Inflammatory macrophage (primary cell): Measurements from ENCODE around the gene PLEKHJ1.
A peak's percentile ranks its signal among the peaks of the same experiment; 100 is the strongest.

Experiments
- DNase-seq, 2 donors: peaks; one replicate each; pipeline ENCODE4 v3.0.0-alpha.2; 2020 to 2022

Gene PLEKHJ1

GRCh38 chr19:2195914-2196313, 40.2 kb downstream of the PLEKHJ1 start:
- DNase-seq: no peak

- no peak for DNase-seq
Measured at GRCh38 chr19:2195361-2195760, 40.8 kb downstream of the PLEKHJ1 start.

- DNase-seq: no peak
Measured at GRCh38 chr19:2194513-2195078, 41.5 kb downstream of the PLEKHJ1 start.

GRCh38 chr19:2193807-2194206, 42.3 kb downstream of the PLEKHJ1 start:
- no peak for DNase-seq

- DNase-seq: no peak
Measured at GRCh38 chr19:2192862-2193261, 43.3 kb downstream of the PLEKHJ1 start.

GRCh38 chr19:2191456-2192310, 44.4 kb downstream of the PLEKHJ1 start:
- DNase-seq: no peak

- DNase-seq: no peak
Measured at GRCh38 chr19:2190848-2191455, 45.2 kb downstream of the PLEKHJ1 start.

GRCh38 chr19:2189880-2190279, 46.2 kb downstream of the PLEKHJ1 start:
- no peak for DNase-seq

- peak; percentile 20 to 69 for DNase-seq
Measured at GRCh38 chr19:2188708-2189385, 47.3 kb downstream of the PLEKHJ1 start.

GRCh38 chr19:2187159-2187558, 49.0 kb downstream of the PLEKHJ1 start:
- peak; percentile 47 to 85 for DNase-seq

GRCh38 chr19:2186071-2186846, 49.9 kb downstream of the PLEKHJ1 start:
- no peak for DNase-seq

- no peak for DNase-seq
Measured at GRCh38 chr19:2185734-2186070, 50.4 kb downstream of the PLEKHJ1 start.

- peak in 1 of 2 donors; percentile 33 for DNase-seq
Measured at GRCh38 chr19:2184422-2184975, 51.6 kb downstream of the PLEKHJ1 start.
